OCI-LY7 (cell line): ENCODE data around the gene FHIT.

ENCODE experiments used
- EZH2phosphoT487 ChIP-seq: fragments of 200-600 bp; sonication (generic); IDR thresholded peaks from 2 replicates; pipeline ENCODE4 v1.6.1; 2018; ENCODE audit warnings: low read depth, borderline replicate concordance, mild to moderate bottlenecking, mixed run types, antibody characterized with exemption, low read length, moderate library complexity, mixed read lengths
- TF ChIP-seq, protein P1 (sequence below): fragments of 200-600 bp; sonication (generic); conservative IDR thresholded peaks from 2 replicates; pipeline ENCODE4 v1.5.1; 2014; ENCODE audit warnings: mild to moderate bottlenecking, antibody characterized with exemption, low read length, moderate library complexity, mixed read lengths

- TF ChIP-seq, protein P1, sequence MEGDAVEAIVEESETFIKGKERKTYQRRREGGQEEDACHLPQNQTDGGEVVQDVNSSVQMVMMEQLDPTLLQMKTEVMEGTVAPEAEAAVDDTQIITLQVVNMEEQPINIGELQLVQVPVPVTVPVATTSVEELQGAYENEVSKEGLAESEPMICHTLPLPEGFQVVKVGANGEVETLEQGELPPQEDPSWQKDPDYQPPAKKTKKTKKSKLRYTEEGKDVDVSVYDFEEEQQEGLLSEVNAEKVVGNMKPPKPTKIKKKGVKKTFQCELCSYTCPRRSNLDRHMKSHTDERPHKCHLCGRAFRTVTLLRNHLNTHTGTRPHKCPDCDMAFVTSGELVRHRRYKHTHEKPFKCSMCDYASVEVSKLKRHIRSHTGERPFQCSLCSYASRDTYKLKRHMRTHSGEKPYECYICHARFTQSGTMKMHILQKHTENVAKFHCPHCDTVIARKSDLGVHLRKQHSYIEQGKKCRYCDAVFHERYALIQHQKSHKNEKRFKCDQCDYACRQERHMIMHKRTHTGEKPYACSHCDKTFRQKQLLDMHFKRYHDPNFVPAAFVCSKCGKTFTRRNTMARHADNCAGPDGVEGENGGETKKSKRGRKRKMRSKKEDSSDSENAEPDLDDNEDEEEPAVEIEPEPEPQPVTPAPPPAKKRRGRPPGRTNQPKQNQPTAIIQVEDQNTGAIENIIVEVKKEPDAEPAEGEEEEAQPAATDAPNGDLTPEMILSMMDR, result no peak
- TF ChIP-seq EZH2phosphoT487, result no peak
Observed at GRCh38 chr3:61110576-61110975, 140.7 kb downstream of the FHIT start.
